ENCODE data around the gene HLA-B.
"Not testable (repeated sequence)": the region's sequence is repeated elsewhere in the genome, so short reads cannot be mapped to it uniquely, and the experiment has no call there.

The HLA-B gene

GRCh38 chr6:31378721-31379103, 21.7 kb upstream of the HLA-B start:
- no peaks in the 10 kb centered on the region for H3K36me3 ChIP-seq
- intact Hi-C loops (cut with DNase I; ENCODE audit: low total_unique reads): no loop called here
- no peaks in the 10 kb centered on the region for H3K4me1 ChIP-seq
- H3K27me3 ChIP-seq: peaks cover 0 to 34% of the 10 kb centered on the region in 2 donors
- no peak for DNase-seq
- no peak overlapping the region for H3K4me3 ChIP-seq
- no peak for TF ChIP-seq CTCF (IDR thresholded peaks at IDR 0.05)
- no peaks in the 10 kb centered on the region for H3K9me3 ChIP-seq
- H3K27ac ChIP-seq: no peak overlapping the region

- H3K27ac ChIP-seq: no peak overlapping the region
- H3K4me3 ChIP-seq: no peak overlapping the region
- intact Hi-C loops (cut with DNase I; ENCODE audit: low total_unique reads): no loop called here
- TF ChIP-seq CTCF (IDR thresholded peaks at IDR 0.05): no peak
- no peak for DNase-seq
- H3K27me3 ChIP-seq: peaks cover 0 to 34% of the 10 kb centered on the region in 2 donors
- H3K4me1 ChIP-seq: no peaks in the 10 kb centered on the region
- H3K9me3 ChIP-seq: no peaks in the 10 kb centered on the region
- H3K36me3 ChIP-seq: no peaks in the 10 kb centered on the region
These were observed 21.2 kb upstream of the HLA-B start for GRCh38 chr6:31378062-31378720.

- TF ChIP-seq CTCF (IDR thresholded peaks at IDR 0.05): no peak
- intact Hi-C loops (cut with DNase I; ENCODE audit: low total_unique reads): no loop called here
- H3K36me3 ChIP-seq: no peaks in the 10 kb centered on the region
- H3K4me3 ChIP-seq: no peak overlapping the region
- peaks cover 0 to 37% of the 10 kb centered on the region in 2 donors for H3K27me3 ChIP-seq
- H3K27ac ChIP-seq: no peak overlapping the region
- H3K9me3 ChIP-seq: peaks cover 0 to 4% (median 0%) of the 10 kb centered on the region in 3 donors
- DNase-seq: no peak
- H3K4me1 ChIP-seq: no peaks in the 10 kb centered on the region
These were observed 20.1 kb upstream of the HLA-B start for GRCh38 chr6:31377029-31377428.

- H3K9me3 ChIP-seq: peaks cover 0 to 7% (median 0%) of the 10 kb centered on the region in 3 donors
- peaks cover 0 to 39% of the 10 kb centered on the region in 2 donors for H3K27me3 ChIP-seq
- no peaks in the 10 kb centered on the region for H3K36me3 ChIP-seq
- no peak for DNase-seq
- intact Hi-C loops (cut with DNase I; ENCODE audit: low total_unique reads): no loop called here
- no peak overlapping the region for H3K27ac ChIP-seq
- TF ChIP-seq CTCF (IDR thresholded peaks at IDR 0.05): no peak
- H3K4me1 ChIP-seq: no peaks in the 10 kb centered on the region
- H3K4me3 ChIP-seq: no peak overlapping the region
These were observed 18.7 kb upstream of the HLA-B start for GRCh38 chr6:31375699-31376098.

- DNase-seq; H3K36me3 ChIP-seq; H3K4me3 ChIP-seq; intact Hi-C loops (cut with DNase I; ENCODE audit: low total_unique reads); H3K9me3 ChIP-seq; H3K27ac ChIP-seq; H3K4me1 ChIP-seq: not testable (repeated sequence)
- peak; percentile 14 to 24 for TF ChIP-seq CTCF (IDR thresholded peaks at IDR 0.05)
- peaks cover 0 to 41% of the 10 kb centered on the region in 2 donors for H3K27me3 ChIP-seq
These were observed 17.1 kb upstream of the HLA-B start for GRCh38 chr6:31374118-31374517.

Measured in tibial artery (tissue), 4 donors.